ENCODE measurements around the gene KCNT1.

The KCNT1 gene

DNA sequence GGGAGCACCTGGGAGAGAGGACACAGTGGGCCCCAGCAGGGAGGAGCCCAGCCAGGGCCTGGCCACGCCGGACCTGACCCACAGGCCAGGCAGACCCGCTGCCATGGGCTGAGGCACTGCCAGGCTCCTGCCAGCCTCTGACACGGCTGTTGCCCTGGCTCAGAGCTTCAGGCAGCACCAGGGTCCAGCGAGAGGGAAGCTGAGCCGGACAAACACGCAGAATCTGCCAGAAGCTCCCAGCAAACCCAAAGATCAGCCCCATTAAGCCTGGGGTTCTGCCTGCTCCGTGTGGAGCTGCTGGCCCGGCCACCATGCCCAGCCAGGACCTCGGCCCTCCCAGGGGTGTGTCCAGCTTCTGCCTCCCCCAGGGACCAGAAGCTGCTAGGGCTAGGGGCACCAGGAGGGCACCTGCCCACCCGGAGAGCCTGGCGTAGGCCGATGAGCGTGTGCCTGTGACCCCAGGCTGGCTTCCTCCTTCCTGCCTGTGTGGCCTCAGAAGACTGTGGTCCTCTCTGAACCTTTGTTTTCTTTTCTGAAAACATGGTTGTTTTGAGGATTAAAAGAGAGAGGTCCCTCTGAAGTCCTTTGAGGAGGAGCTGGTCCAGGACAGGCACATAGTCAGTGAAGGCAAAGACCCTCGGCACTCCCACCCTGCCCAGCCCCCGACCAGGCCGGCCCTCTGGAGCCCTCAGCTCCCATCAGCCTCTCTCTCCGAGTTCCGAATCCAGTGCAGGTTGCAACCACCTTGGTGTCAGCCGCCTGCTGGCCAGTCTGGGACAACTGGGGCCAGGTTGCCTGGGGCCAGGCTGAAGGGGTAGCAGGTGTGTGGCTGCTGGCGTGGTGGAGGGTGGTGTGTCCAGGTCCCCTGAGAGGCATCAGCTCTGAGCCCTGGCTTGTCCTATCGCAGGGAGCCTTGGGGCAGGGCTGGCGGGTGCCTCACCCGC is 39.6 kb downstream of the KCNT1 start:
- H3K36me3 ChIP-seq (ENCODE audit: insufficient read depth, low read length), result no peaks in the 10 kb centered on the region
- H3K9me3 ChIP-seq (ENCODE audit: low read length), result no peaks in the 10 kb centered on the region
- H3K27me3 ChIP-seq (ENCODE audit: control insufficient read depth in 1 of 2, insufficient read depth in 2 of 2, low read length in 2 of 2), result peaks cover 0 to 28% of the 10 kb centered on the region in 2 donors
- no peak overlapping the region for H3K4me3 ChIP-seq (ENCODE audit: low read depth in 1 of 2, low read length in 2 of 2)
- no peak overlapping the region for H3K27ac ChIP-seq (ENCODE audit: low read depth, low read length)
- no peaks in the 10 kb centered on the region for H3K4me1 ChIP-seq (ENCODE audit: insufficient read depth, low read length)
- H3K9ac ChIP-seq (ENCODE audit: low read length), result no peak overlapping the region

GRCh38 chr9:135743021-135743420 is 41.0 kb downstream of the KCNT1 start:
- H3K27me3 ChIP-seq (ENCODE audit: control insufficient read depth in 1 of 2, insufficient read depth in 2 of 2, low read length in 2 of 2), result peaks cover 0 to 17% of the 10 kb centered on the region in 2 donors
- no peaks in the 10 kb centered on the region for H3K4me1 ChIP-seq (ENCODE audit: insufficient read depth, low read length)
- H3K27ac ChIP-seq (ENCODE audit: low read depth, low read length), result no peak overlapping the region
- no peak overlapping the region for H3K9ac ChIP-seq (ENCODE audit: low read length)
- no peaks in the 10 kb centered on the region for H3K9me3 ChIP-seq (ENCODE audit: low read length)
- no peaks in the 10 kb centered on the region for H3K36me3 ChIP-seq (ENCODE audit: insufficient read depth, low read length)
- no peak overlapping the region for H3K4me3 ChIP-seq (ENCODE audit: low read depth in 1 of 2, low read length in 2 of 2)

- H3K27me3 ChIP-seq (ENCODE audit: control insufficient read depth in 1 of 2, insufficient read depth in 2 of 2, low read length in 2 of 2), result peaks cover 0 to 12% of the 10 kb centered on the region in 2 donors
- no peak overlapping the region for H3K27ac ChIP-seq (ENCODE audit: low read depth, low read length)
These were observed 41.8 kb downstream of the KCNT1 start for GRCh38 chr9:135743546-135744332.

DNA sequence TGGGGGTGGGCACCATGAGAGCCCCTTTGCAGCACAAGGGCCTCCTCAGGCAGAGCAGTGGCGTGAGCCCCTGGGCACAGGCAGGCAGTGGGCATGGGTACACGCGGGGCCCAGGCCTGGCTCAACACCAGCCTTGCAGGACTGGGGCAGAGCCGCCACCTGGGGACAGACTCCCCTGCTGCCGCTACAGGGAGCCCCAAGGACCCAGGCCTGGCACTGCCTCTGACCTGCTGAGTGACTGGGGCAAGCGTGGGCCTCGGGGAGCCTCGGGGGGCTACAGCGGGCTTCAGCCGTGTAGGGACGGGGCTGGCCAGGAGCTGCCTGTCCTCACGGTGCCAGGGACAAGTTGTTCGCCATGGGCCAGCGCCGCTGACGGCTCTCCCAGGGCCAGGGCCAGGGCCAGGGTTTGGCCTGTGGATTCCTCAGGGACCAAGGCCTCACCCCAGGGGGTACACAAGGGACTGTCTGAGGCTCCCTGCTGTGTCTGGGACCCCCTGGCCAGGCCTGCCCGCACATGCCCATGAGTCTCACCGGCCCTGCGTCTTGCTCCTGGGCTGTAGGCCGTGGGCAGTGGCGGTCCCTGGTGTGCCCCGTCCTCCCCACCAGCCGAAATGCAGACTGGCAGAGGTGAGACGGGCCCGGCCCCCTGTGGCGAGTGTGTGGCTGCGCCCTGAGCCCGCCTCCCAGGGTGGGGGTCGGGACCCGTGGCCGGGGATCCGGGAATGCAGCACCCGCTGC is 42.5 kb downstream of the KCNT1 start:
- Histone ChIP-seq H3K36me3 (ENCODE audit: insufficient read depth, low read length) (no peaks in the 10 kb centered on the region), H3K4me3 (ENCODE audit: low read depth in 1 of 2, low read length in 2 of 2) (no peak overlapping the region), H3K27me3 (ENCODE audit: control insufficient read depth in 1 of 2, insufficient read depth in 2 of 2, low read length in 2 of 2) (peaks cover 0 to 11% of the 10 kb centered on the region in 2 donors), H3K9me3 (ENCODE audit: low read length) (no peaks in the 10 kb centered on the region), H3K27ac (ENCODE audit: low read depth, low read length) (no peak overlapping the region), H3K9ac (ENCODE audit: low read length) (no peak overlapping the region), H3K4me1 (ENCODE audit: insufficient read depth, low read length) (no peaks in the 10 kb centered on the region)

More at GRCh38 chr9:135743546-135744332, 41.8 kb downstream of the KCNT1 start:
- H3K9me3 ChIP-seq (ENCODE audit: low read length), result no peaks in the 10 kb centered on the region
- H3K9ac ChIP-seq (ENCODE audit: low read length), result no peak overlapping the region
- no peak overlapping the region for H3K4me3 ChIP-seq (ENCODE audit: low read depth in 1 of 2, low read length in 2 of 2)
- no peaks in the 10 kb centered on the region for H3K4me1 ChIP-seq (ENCODE audit: insufficient read depth, low read length)
- no peaks in the 10 kb centered on the region for H3K36me3 ChIP-seq (ENCODE audit: insufficient read depth, low read length)

- H3K36me3 ChIP-seq (ENCODE audit: insufficient read depth, low read length), result no peaks in the 10 kb centered on the region
- no peak overlapping the region for H3K9ac ChIP-seq (ENCODE audit: low read length)
- no peak overlapping the region for H3K27ac ChIP-seq (ENCODE audit: low read depth, low read length)
- peaks cover 0 to 6% of the 10 kb centered on the region in 2 donors for H3K27me3 ChIP-seq (ENCODE audit: control insufficient read depth in 1 of 2, insufficient read depth in 2 of 2, low read length in 2 of 2)
- H3K9me3 ChIP-seq (ENCODE audit: low read length), result no peaks in the 10 kb centered on the region
- H3K4me3 ChIP-seq (ENCODE audit: low read depth in 1 of 2, low read length in 2 of 2), result no peak overlapping the region
- H3K4me1 ChIP-seq (ENCODE audit: insufficient read depth, low read length), result no peaks in the 10 kb centered on the region
These were observed 43.2 kb downstream of the KCNT1 start for GRCh38 chr9:135745189-135745588.

GRCh38 chr9:135745686-135746324 is 43.8 kb downstream of the KCNT1 start:
- H3K4me3 ChIP-seq (ENCODE audit: low read depth in 1 of 2, low read length in 2 of 2), result no peak overlapping the region
- no peaks in the 10 kb centered on the region for H3K36me3 ChIP-seq (ENCODE audit: insufficient read depth, low read length)
- peaks cover 0 to 6% of the 10 kb centered on the region in 2 donors for H3K27me3 ChIP-seq (ENCODE audit: control insufficient read depth in 1 of 2, insufficient read depth in 2 of 2, low read length in 2 of 2)
- H3K4me1 ChIP-seq (ENCODE audit: insufficient read depth, low read length), result no peaks in the 10 kb centered on the region
- no peaks in the 10 kb centered on the region for H3K9me3 ChIP-seq (ENCODE audit: low read length)
- H3K9ac ChIP-seq (ENCODE audit: low read length), result no peak overlapping the region
- no peak overlapping the region for H3K27ac ChIP-seq (ENCODE audit: low read depth, low read length)

- Histone ChIP-seq H3K9ac (ENCODE audit: low read length) (no peak overlapping the region), H3K4me1 (ENCODE audit: insufficient read depth, low read length) (no peaks in the 10 kb centered on the region), H3K9me3 (ENCODE audit: low read length) (no peaks in the 10 kb centered on the region)
These were observed 44.6 kb downstream of the KCNT1 start for GRCh38 chr9:135746565-135746964.

DNA sequence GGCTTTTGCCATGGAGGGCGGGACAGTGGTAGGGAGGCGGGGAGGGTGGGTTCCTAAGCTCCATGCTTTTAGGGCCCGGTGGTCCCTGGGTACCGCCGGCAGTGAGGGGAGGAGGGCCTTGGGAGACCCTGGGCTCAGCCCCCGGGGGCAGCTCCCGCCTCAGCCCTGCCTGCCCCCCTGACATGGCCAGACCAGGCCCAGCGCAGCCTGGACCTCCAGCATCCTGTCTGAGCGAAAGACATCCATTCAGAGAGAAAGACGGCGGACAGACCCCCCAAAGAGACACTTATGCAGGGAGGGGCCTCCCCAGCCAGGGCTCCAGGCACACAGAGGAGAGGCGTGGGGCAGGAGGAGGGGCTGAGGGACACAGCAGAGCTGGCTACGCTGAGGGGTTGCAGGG is 45.3 kb downstream of the KCNT1 start:
- Histone ChIP-seq H3K27ac (ENCODE audit: low read depth, low read length) (no peak overlapping the region), H3K36me3 (ENCODE audit: insufficient read depth, low read length) (no peaks in the 10 kb centered on the region), H3K4me3 (ENCODE audit: low read depth in 1 of 2, low read length in 2 of 2) (no peak overlapping the region), H3K9ac (ENCODE audit: low read length) (no peak overlapping the region), H3K27me3 (ENCODE audit: control insufficient read depth in 1 of 2, insufficient read depth in 2 of 2, low read length in 2 of 2) (peaks cover 0 to 6% of the 10 kb centered on the region in 2 donors), H3K4me1 (ENCODE audit: insufficient read depth, low read length) (no peaks in the 10 kb centered on the region), H3K9me3 (ENCODE audit: low read length) (no peaks in the 10 kb centered on the region)

More at GRCh38 chr9:135746565-135746964, 44.6 kb downstream of the KCNT1 start:
- Histone ChIP-seq H3K27ac (ENCODE audit: low read depth, low read length) (no peak overlapping the region), H3K4me3 (ENCODE audit: low read depth in 1 of 2, low read length in 2 of 2) (no peak overlapping the region), H3K27me3 (ENCODE audit: control insufficient read depth in 1 of 2, insufficient read depth in 2 of 2, low read length in 2 of 2) (peaks cover 0 to 6% of the 10 kb centered on the region in 2 donors), H3K36me3 (ENCODE audit: insufficient read depth, low read length) (no peaks in the 10 kb centered on the region)

- Histone ChIP-seq H3K27ac (ENCODE audit: low read depth, low read length) (no peak overlapping the region), H3K4me3 (ENCODE audit: low read depth in 1 of 2, low read length in 2 of 2) (no peak overlapping the region), H3K36me3 (ENCODE audit: insufficient read depth, low read length) (no peaks in the 10 kb centered on the region), H3K27me3 (ENCODE audit: control insufficient read depth in 1 of 2, insufficient read depth in 2 of 2, low read length in 2 of 2) (no peaks in the 10 kb centered on the region), H3K9me3 (ENCODE audit: low read length) (no peaks in the 10 kb centered on the region), H3K4me1 (ENCODE audit: insufficient read depth, low read length) (no peaks in the 10 kb centered on the region), H3K9ac (ENCODE audit: low read length) (no peak overlapping the region)
These were observed 46.7 kb downstream of the KCNT1 start for GRCh38 chr9:135748676-135749075.

DNA sequence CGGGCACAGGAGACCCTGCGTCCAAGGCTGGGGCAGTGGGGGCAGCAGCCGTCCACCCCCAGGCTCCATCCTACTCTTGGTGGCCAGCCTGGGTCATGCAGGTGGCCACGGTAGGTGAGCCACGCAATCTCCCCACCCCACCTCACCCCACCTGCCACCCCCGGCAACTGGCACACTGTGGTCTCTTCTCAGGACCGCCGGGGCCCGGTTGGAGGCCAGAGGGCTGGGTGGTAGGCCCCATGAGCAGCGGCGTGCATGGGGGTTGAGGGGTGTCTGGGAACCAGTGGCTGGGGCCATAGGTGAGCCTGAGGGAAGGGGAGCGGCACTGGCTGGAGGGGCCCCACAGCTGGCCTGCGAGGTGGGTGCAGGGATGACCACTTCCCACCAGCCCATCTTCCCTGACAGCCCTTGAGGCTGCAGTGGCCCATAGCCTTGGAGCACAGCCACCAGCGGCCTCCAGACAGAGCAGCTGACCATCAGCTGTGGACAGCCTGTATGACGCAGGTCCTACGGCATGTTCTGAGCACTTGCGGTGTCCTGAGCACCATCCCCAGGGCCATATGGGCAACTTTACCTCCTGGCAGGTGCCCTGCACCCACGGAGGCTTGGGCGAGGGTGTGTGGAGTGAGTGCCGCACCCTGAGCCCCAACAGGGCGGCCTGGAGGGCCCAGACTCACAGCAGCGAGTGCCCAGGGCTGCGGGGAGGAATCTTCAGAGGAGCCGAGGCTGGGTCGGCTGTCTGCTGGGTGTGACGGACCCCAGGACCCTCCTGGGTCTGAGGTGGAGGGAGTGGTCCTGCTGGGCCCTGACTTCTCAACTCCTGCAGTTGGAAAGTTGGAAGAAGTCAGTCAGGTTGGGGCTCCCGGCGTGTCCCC is 47.4 kb downstream of the KCNT1 start:
- H3K36me3 ChIP-seq (ENCODE audit: insufficient read depth, low read length), result no peaks in the 10 kb centered on the region
- no peak overlapping the region for H3K27ac ChIP-seq (ENCODE audit: low read depth, low read length)
- no peak overlapping the region for H3K4me3 ChIP-seq (ENCODE audit: low read depth in 1 of 2, low read length in 2 of 2)
- H3K4me1 ChIP-seq (ENCODE audit: insufficient read depth, low read length), result no peaks in the 10 kb centered on the region
- no peak overlapping the region for H3K9ac ChIP-seq (ENCODE audit: low read length)
- no peaks in the 10 kb centered on the region for H3K27me3 ChIP-seq (ENCODE audit: control insufficient read depth in 1 of 2, insufficient read depth in 2 of 2, low read length in 2 of 2)
- H3K9me3 ChIP-seq (ENCODE audit: low read length), result no peaks in the 10 kb centered on the region

Measured in muscle layer of colon (tissue), 2 donors.